ENCODE measurements around the gene NPLOC4. TPM values are rescaled to one million over a fixed set of nuclear protein-coding genes. Genes with fewer than 3 reads are reported as not detected.

The NPLOC4 gene
- total and polyA plus RNA-seq, 2 of the 13 experiments (the other 11 are each of a cell fraction or from before 2014, with no cell fraction given) = 57.0 to 97.0 TPM

DNA sequence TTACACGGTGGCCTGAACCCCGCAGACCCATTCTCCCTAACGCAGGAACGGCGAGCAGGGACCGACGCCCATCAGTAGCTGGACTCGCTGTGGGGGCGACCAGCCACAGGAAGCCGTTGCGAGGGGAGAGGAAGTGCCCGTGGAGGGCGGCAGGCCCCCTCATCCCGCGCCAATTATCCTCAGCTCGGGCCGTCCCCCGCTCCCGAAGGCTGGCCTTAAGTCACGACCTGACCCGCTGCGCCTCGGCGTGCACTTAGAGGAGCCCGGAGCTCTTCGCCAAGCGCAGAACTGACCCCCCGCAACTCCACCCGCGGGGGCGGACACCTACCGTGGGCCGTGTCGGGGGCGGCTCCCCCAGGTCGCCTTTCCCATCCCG, 46.3 kb upstream of the NPLOC4 start (continued):
- TF ChIP-seq, protein P1, sequence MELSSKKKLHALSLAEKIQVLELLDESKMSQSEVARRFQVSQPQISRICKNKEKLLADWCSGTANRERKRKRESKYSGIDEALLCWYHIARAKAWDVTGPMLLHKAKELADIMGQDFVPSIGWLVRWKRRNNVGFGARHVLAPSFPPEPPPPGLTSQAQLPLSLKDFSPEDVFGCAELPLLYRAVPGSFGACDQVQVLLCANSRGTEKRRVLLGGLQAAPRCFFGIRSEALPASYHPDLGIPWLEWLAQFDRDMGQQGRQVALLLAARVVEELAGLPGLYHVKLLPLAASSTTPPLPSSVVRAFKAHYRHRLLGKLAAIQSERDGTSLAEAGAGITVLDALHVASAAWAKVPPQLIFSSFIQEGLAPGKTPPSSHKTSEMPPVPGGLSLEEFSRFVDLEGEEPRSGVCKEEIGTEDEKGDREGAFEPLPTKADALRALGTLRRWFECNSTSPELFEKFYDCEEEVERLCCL (CRISPR knock-in tag; IDR thresholded peaks at IDR 0.05; ENCODE audit: borderline replicate concordance) = no peak
- peak; percentile 17; the same call in 1 of the 2 replicates for TF ChIP-seq ZNF609 (CRISPR knock-in tag; IDR thresholded peaks at IDR 0.05; ENCODE audit: borderline replicate concordance)
- TF ChIP-seq ZBTB10 (CRISPR knock-in tag; IDR thresholded peaks at IDR 0.05; ENCODE audit: borderline replicate concordance) = no peak
- TF ChIP-seq, protein P2, sequence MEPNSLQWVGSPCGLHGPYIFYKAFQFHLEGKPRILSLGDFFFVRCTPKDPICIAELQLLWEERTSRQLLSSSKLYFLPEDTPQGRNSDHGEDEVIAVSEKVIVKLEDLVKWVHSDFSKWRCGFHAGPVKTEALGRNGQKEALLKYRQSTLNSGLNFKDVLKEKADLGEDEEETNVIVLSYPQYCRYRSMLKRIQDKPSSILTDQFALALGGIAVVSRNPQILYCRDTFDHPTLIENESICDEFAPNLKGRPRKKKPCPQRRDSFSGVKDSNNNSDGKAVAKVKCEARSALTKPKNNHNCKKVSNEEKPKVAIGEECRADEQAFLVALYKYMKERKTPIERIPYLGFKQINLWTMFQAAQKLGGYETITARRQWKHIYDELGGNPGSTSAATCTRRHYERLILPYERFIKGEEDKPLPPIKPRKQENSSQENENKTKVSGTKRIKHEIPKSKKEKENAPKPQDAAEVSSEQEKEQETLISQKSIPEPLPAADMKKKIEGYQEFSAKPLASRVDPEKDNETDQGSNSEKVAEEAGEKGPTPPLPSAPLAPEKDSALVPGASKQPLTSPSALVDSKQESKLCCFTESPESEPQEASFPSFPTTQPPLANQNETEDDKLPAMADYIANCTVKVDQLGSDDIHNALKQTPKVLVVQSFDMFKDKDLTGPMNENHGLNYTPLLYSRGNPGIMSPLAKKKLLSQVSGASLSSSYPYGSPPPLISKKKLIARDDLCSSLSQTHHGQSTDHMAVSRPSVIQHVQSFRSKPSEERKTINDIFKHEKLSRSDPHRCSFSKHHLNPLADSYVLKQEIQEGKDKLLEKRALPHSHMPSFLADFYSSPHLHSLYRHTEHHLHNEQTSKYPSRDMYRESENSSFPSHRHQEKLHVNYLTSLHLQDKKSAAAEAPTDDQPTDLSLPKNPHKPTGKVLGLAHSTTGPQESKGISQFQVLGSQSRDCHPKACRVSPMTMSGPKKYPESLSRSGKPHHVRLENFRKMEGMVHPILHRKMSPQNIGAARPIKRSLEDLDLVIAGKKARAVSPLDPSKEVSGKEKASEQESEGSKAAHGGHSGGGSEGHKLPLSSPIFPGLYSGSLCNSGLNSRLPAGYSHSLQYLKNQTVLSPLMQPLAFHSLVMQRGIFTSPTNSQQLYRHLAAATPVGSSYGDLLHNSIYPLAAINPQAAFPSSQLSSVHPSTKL (CRISPR knock-in tag; IDR thresholded peaks at IDR 0.05) = no peak
- TF ChIP-seq MBD4 (IDR thresholded peaks at IDR 0.05; ENCODE audit: borderline replicate concordance, low read length) = no peak
- peak; percentile 3; the same call in 1 of the 2 replicates for TF ChIP-seq ZNF747 (CRISPR knock-in tag; IDR thresholded peaks at IDR 0.05; ENCODE audit: borderline replicate concordance)
- TF ChIP-seq, protein P3, sequence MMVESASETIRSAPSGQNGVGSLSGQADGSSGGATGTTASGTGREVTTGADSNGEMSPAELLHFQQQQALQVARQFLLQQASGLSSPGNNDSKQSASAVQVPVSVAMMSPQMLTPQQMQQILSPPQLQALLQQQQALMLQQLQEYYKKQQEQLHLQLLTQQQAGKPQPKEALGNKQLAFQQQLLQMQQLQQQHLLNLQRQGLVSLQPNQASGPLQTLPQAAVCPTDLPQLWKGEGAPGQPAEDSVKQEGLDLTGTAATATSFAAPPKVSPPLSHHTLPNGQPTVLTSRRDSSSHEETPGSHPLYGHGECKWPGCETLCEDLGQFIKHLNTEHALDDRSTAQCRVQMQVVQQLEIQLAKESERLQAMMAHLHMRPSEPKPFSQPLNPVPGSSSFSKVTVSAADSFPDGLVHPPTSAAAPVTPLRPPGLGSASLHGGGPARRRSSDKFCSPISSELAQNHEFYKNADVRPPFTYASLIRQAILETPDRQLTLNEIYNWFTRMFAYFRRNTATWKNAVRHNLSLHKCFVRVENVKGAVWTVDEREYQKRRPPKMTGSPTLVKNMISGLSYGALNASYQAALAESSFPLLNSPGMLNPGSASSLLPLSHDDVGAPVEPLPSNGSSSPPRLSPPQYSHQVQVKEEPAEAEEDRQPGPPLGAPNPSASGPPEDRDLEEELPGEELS (CRISPR knock-in tag; IDR thresholded peaks at IDR 0.05) = no peak
- no peak for TF ChIP-seq ZNF749 (CRISPR knock-in tag; IDR thresholded peaks at IDR 0.05; ENCODE audit: borderline replicate concordance)
- TF ChIP-seq ZNF569 (CRISPR knock-in tag; IDR thresholded peaks at IDR 0.05; ENCODE audit: borderline replicate concordance) = no peak
- TF ChIP-seq ZNF138 (CRISPR knock-in tag; IDR thresholded peaks at IDR 0.05; ENCODE audit: low read depth) = 0 out of 2 replicates have a peak, but pooled peaks have one; percentile 5
- no peak for TF ChIP-seq MIXL1 (CRISPR knock-in tag; IDR thresholded peaks at IDR 0.05)
- TF ChIP-seq, protein P4, sequence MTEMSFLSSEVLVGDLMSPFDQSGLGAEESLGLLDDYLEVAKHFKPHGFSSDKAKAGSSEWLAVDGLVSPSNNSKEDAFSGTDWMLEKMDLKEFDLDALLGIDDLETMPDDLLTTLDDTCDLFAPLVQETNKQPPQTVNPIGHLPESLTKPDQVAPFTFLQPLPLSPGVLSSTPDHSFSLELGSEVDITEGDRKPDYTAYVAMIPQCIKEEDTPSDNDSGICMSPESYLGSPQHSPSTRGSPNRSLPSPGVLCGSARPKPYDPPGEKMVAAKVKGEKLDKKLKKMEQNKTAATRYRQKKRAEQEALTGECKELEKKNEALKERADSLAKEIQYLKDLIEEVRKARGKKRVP (CRISPR knock-in tag; IDR thresholded peaks at IDR 0.05) = no peak

All from HepG2 (cell line).